HepG2 (cell line): ENCODE data around the gene CRISPLD2. TPM values are rescaled to one million over a fixed set of nuclear protein-coding genes. Genes with fewer than 3 reads are reported as not detected.

ENCODE experiments used
- polyA plus RNA-seq, 8 experiments: library from polyadenylated mRNA; depleted of rRNA in 3 of 8; stranded (reverse) in 7 of 8; unstranded in 1 of 8; fragments of >200 nt; fragmentation: Illumina TruSeq in 4 of 8; extraction: Trizol in 4 of 8; gene quantifications; 2 replicates each; pipeline versions ENCODE4 v1.2.1 to v1.2.3, GENCODE V29; 2011 to 2016; ENCODE audit warnings: low read depth in 4 of 8, missing spikeins in 1 of 8, mixed read lengths in 1 of 8; ENCODE audit not compliant: insufficient read depth in 1 of 8
- total RNA-seq, 5 experiments: library from RNA; depleted of rRNA; stranded (reverse); fragments of >200 nt; fragmentation: Illumina TruSeq; extraction: Trizol; gene quantifications; 2 replicates each; pipeline ENCODE4 v1.2.3, GENCODE V29; 2016; ENCODE audit warnings: low read depth in 1 of 5

The CRISPLD2 gene
- total and polyA plus RNA-seq, 2 of the 13 experiments (the other 11 are each of a cell fraction or from before 2014, with no cell fraction given) = 0.04 to 0.31 TPM

Other genes starting within 250 kb of the CRISPLD2 start
- 8.6 and 8.7 TPM in 2 replicates for gene COTL1, start 201.9 kb upstream of the CRISPLD2 start, total RNA-seq (2016; rRNA removed; fragmentation: Illumina TruSeq; extraction: Trizol)
- gene COTL1, start 201.9 kb upstream of the CRISPLD2 start, polyA plus RNA-seq (2011; rRNA removed) = 9.7 and 16.9 TPM in 2 replicates
- 23.6 and 24.3 TPM in 2 replicates for gene KLHL36, start 171.5 kb upstream of the CRISPLD2 start, total RNA-seq (2016; rRNA removed; fragmentation: Illumina TruSeq; extraction: Trizol)
- 26.0 and 34.9 TPM in 2 replicates for gene KLHL36, start 171.5 kb upstream of the CRISPLD2 start, polyA plus RNA-seq (2011; rRNA removed)
- gene USP10, start 120.0 kb upstream of the CRISPLD2 start, total RNA-seq (2016; rRNA removed; fragmentation: Illumina TruSeq; extraction: Trizol) = 79.1 and 97.6 TPM in 2 replicates
- 114 and 122 TPM in 2 replicates for gene USP10, start 120.0 kb upstream of the CRISPLD2 start, polyA plus RNA-seq (2011; rRNA removed)
- gene ZDHHC7, start 191.6 kb downstream of the CRISPLD2 start, total RNA-seq (2016; rRNA removed; fragmentation: Illumina TruSeq; extraction: Trizol) = 39.6 and 46.8 TPM in 2 replicates
- 67.6 and 79.2 TPM in 2 replicates for gene ZDHHC7, start 191.6 kb downstream of the CRISPLD2 start, polyA plus RNA-seq (2011; rRNA removed)
- gene KIAA0513, start 207.8 kb downstream of the CRISPLD2 start, total RNA-seq (2016; rRNA removed; fragmentation: Illumina TruSeq; extraction: Trizol) = 1.5 and 1.8 TPM in 2 replicates
- gene KIAA0513, start 207.8 kb downstream of the CRISPLD2 start, polyA plus RNA-seq (2011; rRNA removed) = 1.8 and 2.4 TPM in 2 replicates